ENCODE data around the gene PRDM16. TPM values are rescaled to one million over a fixed set of nuclear protein-coding genes. Genes with fewer than 3 reads are reported as not detected.

PRDM16 gene
- total and polyA plus RNA-seq, 2 experiments from 2014 or later = 0.14 to 0.16 TPM

DNA sequence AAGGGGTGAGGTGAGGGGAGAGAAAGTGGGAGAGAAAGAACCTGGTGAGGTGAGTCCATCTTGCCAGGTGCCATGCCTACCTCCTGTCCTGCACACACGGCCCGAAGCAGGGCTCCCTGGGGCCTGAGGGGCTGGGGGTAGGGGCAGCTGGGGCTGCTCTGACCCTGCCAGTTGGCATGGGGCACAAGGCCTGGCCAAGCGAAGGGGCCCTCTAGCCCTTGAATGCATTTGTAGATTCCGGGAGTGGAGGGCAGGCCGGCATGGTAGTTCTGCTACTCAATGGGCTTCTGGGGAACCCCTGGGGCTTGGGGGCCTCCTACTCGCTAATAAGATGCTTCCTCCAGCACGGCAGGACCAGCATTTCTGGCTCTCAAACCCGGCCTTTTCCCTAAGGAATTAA lies 3.6 kb upstream of the PRDM16 start:
- H3K9me2 ChIP-seq (ENCODE audit: insufficient read depth) = no peaks in the 10 kb centered on the region
- Mint-ChIP-seq H3K9me3 (no peaks in the 10 kb centered on the region; the same call in 2 of the 3 replicates), H3K4me1 (peaks cover 7% of the 10 kb centered on the region), H3K27me3 (ENCODE audit: insufficient read depth, low read depth, poor library complexity) (peaks cover 82% of the 10 kb centered on the region), H3K27ac (no peak overlapping the region), H3K4me3 (no peak overlapping the region), H3K36me3 (ENCODE audit: low read depth) (no peaks in the 10 kb centered on the region)
- ATAC-seq (no peak), DNase-seq (ENCODE audit: low spot score) (no peak)
- peaks cover 16% of the 10 kb centered on the region; the same call in 1 of the 2 replicates for H3K4me1 ChIP-seq (ENCODE audit: insufficient read depth)
- H2AFZ ChIP-seq = no peak overlapping the region
- no peaks in the 10 kb centered on the region for H3K79me2 ChIP-seq (replicated peaks; ENCODE audit: insufficient read depth)
- H3K27ac ChIP-seq (ENCODE audit: low read depth) = no peak overlapping the region
- H4K20me1 ChIP-seq (replicated peaks; ENCODE audit: insufficient read depth) = no peaks in the 10 kb centered on the region; the same call in none of the 2 replicates
- no peak overlapping the region for H3K4me3 ChIP-seq
- H3K36me3 ChIP-seq (ENCODE audit: insufficient read depth) = no peaks in the 10 kb centered on the region
- no peak overlapping the region for H3K4me2 ChIP-seq
- no peaks in the 10 kb centered on the region for H3F3A ChIP-seq (replicated peaks; ENCODE audit: low read depth)
- peaks cover 92% of the 10 kb centered on the region for H3K27me3 ChIP-seq (ENCODE audit: insufficient read depth)
- TF ChIP-seq STAT1 (IDR thresholded peaks at IDR 0.05; ENCODE audit: unreplicated experiment) (no peak), NANOG (IDR thresholded peaks at IDR 0.05; ENCODE audit: borderline replicate concordance) (no peak), EZH2 (IDR thresholded peaks at IDR 0.05; ENCODE audit: low read depth, unreplicated experiment) (no peak), JUNB (IDR thresholded peaks at IDR 0.05; ENCODE audit: unreplicated experiment) (no peak), ZNF114 (CRISPR knock-in tag; IDR thresholded peaks at IDR 0.05) (no peak), CREB1 (CRISPR knock-in tag; IDR thresholded peaks at IDR 0.05; ENCODE audit: low read depth) (no peak), EZH2phosphoT487 (IDR thresholded peaks at IDR 0.05; ENCODE audit: unreplicated experiment) (no peak), POLR2AphosphoS5 (IDR thresholded peaks at IDR 0.05; ENCODE audit: low read depth) (no peak), ZNF331 (CRISPR knock-in tag; IDR thresholded peaks at IDR 0.05; ENCODE audit: low read depth) (no peak)
- TF ChIP-seq, protein P1, sequence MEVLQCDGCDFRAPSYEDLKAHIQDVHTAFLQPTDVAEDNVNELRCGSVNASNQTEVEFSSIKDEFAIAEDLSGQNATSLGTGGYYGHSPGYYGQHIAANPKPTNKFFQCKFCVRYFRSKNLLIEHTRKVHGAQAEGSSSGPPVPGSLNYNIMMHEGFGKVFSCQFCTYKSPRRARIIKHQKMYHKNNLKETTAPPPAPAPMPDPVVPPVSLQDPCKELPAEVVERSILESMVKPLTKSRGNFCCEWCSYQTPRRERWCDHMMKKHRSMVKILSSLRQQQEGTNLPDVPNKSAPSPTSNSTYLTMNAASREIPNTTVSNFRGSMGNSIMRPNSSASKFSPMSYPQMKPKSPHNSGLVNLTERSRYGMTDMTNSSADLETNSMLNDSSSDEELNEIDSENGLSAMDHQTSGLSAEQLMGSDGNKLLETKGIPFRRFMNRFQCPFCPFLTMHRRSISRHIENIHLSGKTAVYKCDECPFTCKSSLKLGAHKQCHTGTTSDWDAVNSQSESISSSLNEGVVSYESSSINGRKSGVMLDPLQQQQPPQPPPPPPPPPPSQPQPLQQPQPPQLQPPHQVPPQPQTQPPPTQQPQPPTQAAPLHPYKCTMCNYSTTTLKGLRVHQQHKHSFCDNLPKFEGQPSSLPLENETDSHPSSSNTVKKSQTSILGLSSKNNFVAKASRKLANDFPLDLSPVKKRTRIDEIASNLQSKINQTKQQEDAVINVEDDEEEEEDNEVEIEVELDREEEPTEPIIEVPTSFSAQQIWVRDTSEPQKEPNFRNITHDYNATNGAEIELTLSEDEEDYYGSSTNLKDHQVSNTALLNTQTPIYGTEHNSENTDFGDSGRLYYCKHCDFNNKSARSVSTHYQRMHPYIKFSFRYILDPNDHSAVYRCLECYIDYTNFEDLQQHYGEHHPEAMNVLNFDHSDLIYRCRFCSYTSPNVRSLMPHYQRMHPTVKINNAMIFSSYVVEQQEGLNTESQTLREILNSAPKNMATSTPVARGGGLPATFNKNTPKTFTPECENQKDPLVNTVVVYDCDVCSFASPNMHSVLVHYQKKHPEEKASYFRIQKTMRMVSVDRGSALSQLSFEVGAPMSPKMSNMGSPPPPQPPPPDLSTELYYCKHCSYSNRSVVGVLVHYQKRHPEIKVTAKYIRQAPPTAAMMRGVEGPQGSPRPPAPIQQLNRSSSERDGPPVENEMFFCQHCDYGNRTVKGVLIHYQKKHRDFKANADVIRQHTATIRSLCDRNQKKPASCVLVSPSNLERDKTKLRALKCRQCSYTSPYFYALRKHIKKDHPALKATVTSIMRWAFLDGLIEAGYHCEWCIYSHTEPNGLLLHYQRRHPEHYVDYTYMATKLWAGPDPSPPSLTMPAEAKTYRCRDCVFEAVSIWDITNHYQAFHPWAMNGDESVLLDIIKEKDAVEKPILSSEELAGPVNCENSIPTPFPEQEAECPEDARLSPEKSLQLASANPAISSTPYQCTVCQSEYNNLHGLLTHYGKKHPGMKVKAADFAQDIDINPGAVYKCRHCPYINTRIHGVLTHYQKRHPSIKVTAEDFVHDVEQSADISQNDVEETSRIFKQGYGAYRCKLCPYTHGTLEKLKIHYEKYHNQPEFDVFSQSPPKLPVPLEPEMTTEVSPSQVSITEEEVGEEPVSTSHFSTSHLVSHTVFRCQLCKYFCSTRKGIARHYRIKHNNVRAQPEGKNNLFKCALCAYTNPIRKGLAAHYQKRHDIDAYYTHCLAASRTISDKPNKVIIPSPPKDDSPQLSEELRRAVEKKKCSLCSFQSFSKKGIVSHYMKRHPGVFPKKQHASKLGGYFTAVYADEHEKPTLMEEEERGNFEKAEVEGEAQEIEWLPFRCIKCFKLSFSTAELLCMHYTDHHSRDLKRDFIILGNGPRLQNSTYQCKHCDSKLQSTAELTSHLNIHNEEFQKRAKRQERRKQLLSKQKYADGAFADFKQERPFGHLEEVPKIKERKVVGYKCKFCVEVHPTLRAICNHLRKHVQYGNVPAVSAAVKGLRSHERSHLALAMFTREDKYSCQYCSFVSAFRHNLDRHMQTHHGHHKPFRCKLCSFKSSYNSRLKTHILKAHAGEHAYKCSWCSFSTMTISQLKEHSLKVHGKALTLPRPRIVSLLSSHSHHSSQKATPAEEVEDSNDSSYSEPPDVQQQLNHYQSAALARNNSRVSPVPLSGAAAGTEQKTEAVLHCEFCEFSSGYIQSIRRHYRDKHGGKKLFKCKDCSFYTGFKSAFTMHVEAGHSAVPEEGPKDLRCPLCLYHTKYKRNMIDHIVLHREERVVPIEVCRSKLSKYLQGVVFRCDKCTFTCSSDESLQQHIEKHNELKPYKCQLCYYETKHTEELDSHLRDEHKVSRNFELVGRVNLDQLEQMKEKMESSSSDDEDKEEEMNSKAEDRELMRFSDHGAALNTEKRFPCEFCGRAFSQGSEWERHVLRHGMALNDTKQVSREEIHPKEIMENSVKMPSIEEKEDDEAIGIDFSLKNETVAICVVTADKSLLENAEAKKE (CRISPR knock-in tag; IDR thresholded peaks at IDR 0.05) = no peak
- TF ChIP-seq, protein P2, sequence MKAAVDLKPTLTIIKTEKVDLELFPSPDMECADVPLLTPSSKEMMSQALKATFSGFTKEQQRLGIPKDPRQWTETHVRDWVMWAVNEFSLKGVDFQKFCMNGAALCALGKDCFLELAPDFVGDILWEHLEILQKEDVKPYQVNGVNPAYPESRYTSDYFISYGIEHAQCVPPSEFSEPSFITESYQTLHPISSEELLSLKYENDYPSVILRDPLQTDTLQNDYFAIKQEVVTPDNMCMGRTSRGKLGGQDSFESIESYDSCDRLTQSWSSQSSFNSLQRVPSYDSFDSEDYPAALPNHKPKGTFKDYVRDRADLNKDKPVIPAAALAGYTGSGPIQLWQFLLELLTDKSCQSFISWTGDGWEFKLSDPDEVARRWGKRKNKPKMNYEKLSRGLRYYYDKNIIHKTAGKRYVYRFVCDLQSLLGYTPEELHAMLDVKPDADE (IDR thresholded peaks at IDR 0.05) = no peak
- TF ChIP-seq, protein P3, sequence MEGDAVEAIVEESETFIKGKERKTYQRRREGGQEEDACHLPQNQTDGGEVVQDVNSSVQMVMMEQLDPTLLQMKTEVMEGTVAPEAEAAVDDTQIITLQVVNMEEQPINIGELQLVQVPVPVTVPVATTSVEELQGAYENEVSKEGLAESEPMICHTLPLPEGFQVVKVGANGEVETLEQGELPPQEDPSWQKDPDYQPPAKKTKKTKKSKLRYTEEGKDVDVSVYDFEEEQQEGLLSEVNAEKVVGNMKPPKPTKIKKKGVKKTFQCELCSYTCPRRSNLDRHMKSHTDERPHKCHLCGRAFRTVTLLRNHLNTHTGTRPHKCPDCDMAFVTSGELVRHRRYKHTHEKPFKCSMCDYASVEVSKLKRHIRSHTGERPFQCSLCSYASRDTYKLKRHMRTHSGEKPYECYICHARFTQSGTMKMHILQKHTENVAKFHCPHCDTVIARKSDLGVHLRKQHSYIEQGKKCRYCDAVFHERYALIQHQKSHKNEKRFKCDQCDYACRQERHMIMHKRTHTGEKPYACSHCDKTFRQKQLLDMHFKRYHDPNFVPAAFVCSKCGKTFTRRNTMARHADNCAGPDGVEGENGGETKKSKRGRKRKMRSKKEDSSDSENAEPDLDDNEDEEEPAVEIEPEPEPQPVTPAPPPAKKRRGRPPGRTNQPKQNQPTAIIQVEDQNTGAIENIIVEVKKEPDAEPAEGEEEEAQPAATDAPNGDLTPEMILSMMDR (conservative IDR thresholded peaks at IDR 0.05; ENCODE audit: low read depth in 2 of 2) = no peak
- TF ChIP-seq, protein P4, sequence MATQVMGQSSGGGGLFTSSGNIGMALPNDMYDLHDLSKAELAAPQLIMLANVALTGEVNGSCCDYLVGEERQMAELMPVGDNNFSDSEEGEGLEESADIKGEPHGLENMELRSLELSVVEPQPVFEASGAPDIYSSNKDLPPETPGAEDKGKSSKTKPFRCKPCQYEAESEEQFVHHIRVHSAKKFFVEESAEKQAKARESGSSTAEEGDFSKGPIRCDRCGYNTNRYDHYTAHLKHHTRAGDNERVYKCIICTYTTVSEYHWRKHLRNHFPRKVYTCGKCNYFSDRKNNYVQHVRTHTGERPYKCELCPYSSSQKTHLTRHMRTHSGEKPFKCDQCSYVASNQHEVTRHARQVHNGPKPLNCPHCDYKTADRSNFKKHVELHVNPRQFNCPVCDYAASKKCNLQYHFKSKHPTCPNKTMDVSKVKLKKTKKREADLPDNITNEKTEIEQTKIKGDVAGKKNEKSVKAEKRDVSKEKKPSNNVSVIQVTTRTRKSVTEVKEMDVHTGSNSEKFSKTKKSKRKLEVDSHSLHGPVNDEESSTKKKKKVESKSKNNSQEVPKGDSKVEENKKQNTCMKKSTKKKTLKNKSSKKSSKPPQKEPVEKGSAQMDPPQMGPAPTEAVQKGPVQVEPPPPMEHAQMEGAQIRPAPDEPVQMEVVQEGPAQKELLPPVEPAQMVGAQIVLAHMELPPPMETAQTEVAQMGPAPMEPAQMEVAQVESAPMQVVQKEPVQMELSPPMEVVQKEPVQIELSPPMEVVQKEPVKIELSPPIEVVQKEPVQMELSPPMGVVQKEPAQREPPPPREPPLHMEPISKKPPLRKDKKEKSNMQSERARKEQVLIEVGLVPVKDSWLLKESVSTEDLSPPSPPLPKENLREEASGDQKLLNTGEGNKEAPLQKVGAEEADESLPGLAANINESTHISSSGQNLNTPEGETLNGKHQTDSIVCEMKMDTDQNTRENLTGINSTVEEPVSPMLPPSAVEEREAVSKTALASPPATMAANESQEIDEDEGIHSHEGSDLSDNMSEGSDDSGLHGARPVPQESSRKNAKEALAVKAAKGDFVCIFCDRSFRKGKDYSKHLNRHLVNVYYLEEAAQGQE (IDR thresholded peaks at IDR 0.05; ENCODE audit: unreplicated experiment) = no peak

Measured in GM23338 (cell line).